HepG2 (cell line): ENCODE measurements around the gene FAM111B. TPM values are rescaled to one million over a fixed set of nuclear protein-coding genes. Genes with fewer than 3 reads are reported as not detected.
A peak's percentile ranks its signal among the peaks of the same experiment; 100 is the strongest.

Experiments used
- ATF7 ChIP-seq, 2 experiments: fragments of 450-650 bp in 1 of 2; sonication (generic) in 1 of 2; formaldehyde crosslinking in 1 of 2; IDR thresholded peaks; 2 replicates each; pipeline versions ENCODE4 v1.4.0 to v1.6.1; 2016 to 2020; ENCODE audit warnings: antibody characterized with exemption in 1 of 2, mild to moderate bottlenecking in 1 of 2, missing genetic modification reagents in 1 of 2
- ATF7-NPFF ChIP-seq: sonication (generic); formaldehyde crosslinking; IDR thresholded peaks from 2 replicates; pipeline ENCODE4 v1.8.1; 2023; ENCODE audit warnings: mild to moderate bottlenecking, low read depth, missing genetic modification reagents, moderate library complexity
- FOXC1 ChIP-seq: sonication (generic); formaldehyde crosslinking; IDR thresholded peaks from 2 replicates; pipeline ENCODE4 v1.8.0; 2022; ENCODE audit warnings: mild to moderate bottlenecking, missing genetic modification reagents, borderline replicate concordance
- JUNB ChIP-seq: sonication (generic); formaldehyde crosslinking; IDR thresholded peaks from 2 replicates; pipeline ENCODE4 v1.8.0; 2022; ENCODE audit warnings: missing genetic modification reagents, mild to moderate bottlenecking, borderline replicate concordance
- MAZ ChIP-seq, 2 experiments: sonication (generic) in 1 of 2; formaldehyde crosslinking in 1 of 2; IDR thresholded peaks; 2 replicates each; pipeline versions ENCODE4 v1.5.0 to v1.6.1; 2012 to 2020; ENCODE audit warnings: low read depth in 2 of 2, mild to moderate bottlenecking in 2 of 2, borderline replicate concordance in 1 of 2, improper control_type of control experiment in 1 of 2, low read length in 1 of 2, missing genetic modification reagents in 1 of 2, moderate library complexity in 1 of 2
- MXI1 ChIP-seq: IDR thresholded peaks from 3 replicates; pipeline ENCODE4 v1.6.1; 2012; ENCODE audit warnings: low read depth, low read length, inconsistent platforms, borderline replicate concordance
- PATZ1 ChIP-seq: sonication (generic); formaldehyde crosslinking; IDR thresholded peaks from 2 replicates; pipeline ENCODE4 v1.4.0; 2020; ENCODE audit warnings: missing genetic modification reagents
- POLR2A ChIP-seq, 2 experiments: IDR thresholded peaks; 2 replicates each; pipeline ENCODE4 v1.6.1; 2011; ENCODE audit warnings: low read depth in 2 of 2, low read length in 2 of 2, mild to moderate bottlenecking in 1 of 2, moderate library complexity in 1 of 2; ENCODE audit not compliant: insufficient read depth in 1 of 2
- RARA ChIP-seq: IDR thresholded peaks from 2 replicates; pipeline ENCODE4 v1.6.1; 2016; ENCODE audit warnings: missing genetic modification reagents, missing compliant biosample characterization
- SNAI1 ChIP-seq: sonication (generic); formaldehyde crosslinking; IDR thresholded peaks from 2 replicates; pipeline ENCODE4 v1.5.0; 2020; ENCODE audit warnings: mild to moderate bottlenecking, missing genetic modification reagents, borderline replicate concordance
- SP1 ChIP-seq, 2 experiments: fragments of 450-650 bp in 1 of 2; sonication (generic) in 1 of 2; formaldehyde crosslinking in 1 of 2; IDR thresholded peaks; 2 replicates each; pipeline versions ENCODE4 v1.4.0 to v1.6.1; 2016 to 2020; ENCODE audit warnings: missing genetic modification reagents in 1 of 2
- TBP ChIP-seq: sonication (generic); formaldehyde crosslinking; IDR thresholded peaks from 2 replicates; pipeline ENCODE4 v1.5.0; 2020; ENCODE audit warnings: missing genetic modification reagents
- TEAD3 ChIP-seq: optimal IDR thresholded peaks from 2 replicates; pipeline ENCODE3; 2016; ENCODE audit warnings: borderline replicate concordance
- TGIF2 ChIP-seq: IDR thresholded peaks from 2 replicates; pipeline ENCODE4 v1.6.1; 2016; ENCODE audit warnings: control low read depth, missing compliant biosample characterization
- U2AF1 ChIP-seq: fragments of 200-400 bp; formaldehyde crosslinking; optimal IDR thresholded peaks from 2 replicates; pipeline ENCODE3; 2017; ENCODE audit warnings: mild to moderate bottlenecking, low read depth, low read length
- U2AF2 ChIP-seq: fragments of 200-400 bp; formaldehyde crosslinking; IDR thresholded peaks from 2 replicates; pipeline ENCODE4 v1.6.1; 2017; ENCODE audit warnings: low read depth, mild to moderate bottlenecking, low read length
- XRCC5 ChIP-seq: fragments of 200-400 bp; formaldehyde crosslinking; optimal IDR thresholded peaks from 2 replicates; pipeline ENCODE3; 2017; ENCODE audit warnings: mild to moderate bottlenecking, low read length
- ZNF18 ChIP-seq: sonication (generic); formaldehyde crosslinking; IDR thresholded peaks from 2 replicates; pipeline ENCODE4 v1.8.0; 2022; ENCODE audit warnings: mild to moderate bottlenecking, missing genetic modification reagents; ENCODE audit not compliant: insufficient replicate concordance
- ZNF598 ChIP-seq: sonication (generic); formaldehyde crosslinking; IDR thresholded peaks from 2 replicates; pipeline ENCODE4 v1.5.1; 2020; ENCODE audit warnings: mild to moderate bottlenecking, missing genetic modification reagents, borderline replicate concordance
- ZNF614 ChIP-seq: IDR thresholded peaks from 2 replicates; pipeline ENCODE4 v1.6.1; 2018; ENCODE audit warnings: missing biosample characterization, missing genetic modification reagents, inconsistent platforms, borderline replicate concordance
- ZNF883 ChIP-seq: sonication (generic); formaldehyde crosslinking; IDR thresholded peaks from 2 replicates; pipeline ENCODE4 v1.5.1; 2020; ENCODE audit warnings: mild to moderate bottlenecking, missing genetic modification reagents; ENCODE audit errors: not compliant biosample characterization
- ZSCAN20 ChIP-seq: sonication (generic); formaldehyde crosslinking; IDR thresholded peaks from 2 replicates; pipeline ENCODE4 v1.4.0; 2020; ENCODE audit warnings: missing genetic modification reagents, mild to moderate bottlenecking, borderline replicate concordance
- polyA plus RNA-seq, 8 experiments: library from polyadenylated mRNA; depleted of rRNA in 3 of 8; stranded (reverse) in 7 of 8; unstranded in 1 of 8; fragments of >200 nt; fragmentation: Illumina TruSeq in 4 of 8; extraction: Trizol in 4 of 8; gene quantifications; 2 replicates each; pipeline versions ENCODE4 v1.2.1 to v1.2.3, GENCODE V29; 2011 to 2016; ENCODE audit warnings: low read depth in 4 of 8, missing spikeins in 1 of 8, mixed read lengths in 1 of 8; ENCODE audit not compliant: insufficient read depth in 1 of 8
- total RNA-seq, 5 experiments: library from RNA; depleted of rRNA; stranded (reverse); fragments of >200 nt; fragmentation: Illumina TruSeq; extraction: Trizol; gene quantifications; 2 replicates each; pipeline ENCODE4 v1.2.3, GENCODE V29; 2016; ENCODE audit warnings: low read depth in 1 of 5
- TF ChIP-seq, protein P1 (sequence below): sonication (generic); formaldehyde crosslinking; IDR thresholded peaks from 2 replicates; pipeline ENCODE4 v1.9.0; 2022; ENCODE audit warnings: missing genetic modification reagents, mild to moderate bottlenecking, borderline replicate concordance

Gene FAM111B
- total and polyA plus RNA-seq, 2 of the 13 experiments (the other 11 are each of a cell fraction or from before 2014, with no cell fraction given): 1.6 to 28.2 TPM

DNA sequence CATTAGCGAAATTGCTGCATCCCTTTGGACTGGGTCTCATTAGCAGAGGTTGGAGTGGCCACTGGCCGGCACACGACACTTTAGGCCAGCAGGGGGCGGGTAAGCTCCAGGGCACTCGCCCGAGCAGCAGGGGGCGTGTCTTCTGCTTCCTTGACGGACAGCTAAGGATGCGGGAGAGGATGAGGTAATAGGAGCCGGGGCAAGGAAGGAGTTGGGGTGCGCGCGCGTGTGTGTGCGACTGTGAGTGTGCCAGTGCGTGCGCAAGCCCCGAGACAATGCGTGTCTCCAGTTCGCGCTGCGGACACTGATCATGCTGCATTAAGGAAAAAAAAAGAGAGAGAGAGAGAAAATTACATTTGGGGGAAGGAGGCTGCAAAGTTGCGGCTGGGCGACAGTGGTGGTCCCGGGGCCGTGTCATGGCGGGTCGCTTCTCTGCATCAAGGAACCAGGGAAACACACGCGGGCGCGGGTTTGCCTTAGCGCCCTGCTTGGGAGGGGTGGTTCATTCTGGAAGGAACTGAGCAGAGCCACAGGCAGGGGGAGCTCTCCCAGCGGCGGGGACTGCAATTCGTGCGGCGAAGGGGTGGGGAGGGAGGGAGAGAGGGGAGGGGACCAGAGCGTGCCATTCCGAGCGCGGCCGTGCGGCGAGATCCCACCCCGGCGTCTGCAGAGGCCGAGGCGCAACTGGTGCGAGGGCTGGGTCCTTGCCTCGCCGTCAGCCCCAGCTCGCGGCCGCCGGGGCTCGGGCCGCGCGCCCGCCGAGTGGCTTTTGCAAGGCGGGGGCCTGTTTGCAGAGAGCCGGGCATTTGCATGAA is 64.7 kb downstream of the FAM111B start, which contains the start of gene DTX4 (continued):
- TF ChIP-seq PATZ1 (CRISPR knock-in tag) (peak; percentile 67), SP1 (IDR thresholded peaks at IDR 0.05) (no peak), SP1 (CRISPR knock-in tag; IDR thresholded peaks at IDR 0.05) (peak; percentile 80), TEAD3 (CRISPR knock-in tag) (peak; percentile 24), ZSCAN20 (0 out of 2 replicates have a peak, but pooled peaks have one; percentile 20), ZNF598 (CRISPR knock-in tag) (peak; percentile 75; the same call in 1 of the 2 replicates), FOXC1 (CRISPR knock-in tag) (0 out of 2 replicates have a peak, but pooled peaks have one; percentile 70), MAZ (IDR thresholded peaks at IDR 0.05; ENCODE audit: borderline replicate concordance, low read depth, low read length) (peak; percentile 52), MAZ (CRISPR knock-in tag; IDR thresholded peaks at IDR 0.05; ENCODE audit: low read depth) (peak; percentile 70), ZNF614 (CRISPR knock-in tag) (no peak; the same call in 1 of the 2 replicates), RARA (0 out of 2 replicates have a peak, but pooled peaks have one; percentile 19), MXI1 (peak; percentile 41; the same call in 1 of the 3 replicates), SNAI1 (no peak), POLR2A (IDR thresholded peaks at IDR 0.05; ENCODE audit: insufficient read depth in 1 of 2, low read depth in 2 of 2, low read length in 2 of 2) (no peak), XRCC5 (peak; percentile 71), JUNB (CRISPR knock-in tag) (no peak), TGIF2 (0 out of 2 replicates have a peak, but pooled peaks have one; percentile 22), ATF7 (IDR thresholded peaks at IDR 0.05) (peak; percentile 37; the same call in 1 of the 2 replicates), ATF7 (CRISPR knock-in tag; IDR thresholded peaks at IDR 0.05) (no peak), TBP (no peak), ZNF883 (CRISPR knock-in tag) (peak; percentile 20), ATF7-NPFF (peak; percentile 73; the same call in 1 of the 2 replicates), U2AF2 (no peak), U2AF1 (peak; percentile 66), ZNF18 (CRISPR knock-in tag) (peak; percentile 31)
- TF ChIP-seq, protein P1, sequence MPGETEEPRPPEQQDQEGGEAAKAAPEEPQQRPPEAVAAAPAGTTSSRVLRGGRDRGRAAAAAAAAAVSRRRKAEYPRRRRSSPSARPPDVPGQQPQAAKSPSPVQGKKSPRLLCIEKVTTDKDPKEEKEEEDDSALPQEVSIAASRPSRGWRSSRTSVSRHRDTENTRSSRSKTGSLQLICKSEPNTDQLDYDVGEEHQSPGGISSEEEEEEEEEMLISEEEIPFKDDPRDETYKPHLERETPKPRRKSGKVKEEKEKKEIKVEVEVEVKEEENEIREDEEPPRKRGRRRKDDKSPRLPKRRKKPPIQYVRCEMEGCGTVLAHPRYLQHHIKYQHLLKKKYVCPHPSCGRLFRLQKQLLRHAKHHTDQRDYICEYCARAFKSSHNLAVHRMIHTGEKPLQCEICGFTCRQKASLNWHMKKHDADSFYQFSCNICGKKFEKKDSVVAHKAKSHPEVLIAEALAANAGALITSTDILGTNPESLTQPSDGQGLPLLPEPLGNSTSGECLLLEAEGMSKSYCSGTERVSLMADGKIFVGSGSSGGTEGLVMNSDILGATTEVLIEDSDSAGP (CRISPR knock-in tag): peak; percentile 54; the same call in 1 of the 2 replicates
